IPS-18c (cell line): ENCODE results near the gene CMKLR1.

ENCODE experiments used
- H3K4me3 ChIP-seq: 2 replicates; pipeline ENCODE4 v1.7.0; 2013; ENCODE audit warnings: low read depth, mild to moderate bottlenecking, low read length, moderate library complexity; ENCODE audit not compliant: insufficient read depth
- H3K9me3 ChIP-seq: one replicate; pipeline ENCODE4 v1.6.1; 2013; ENCODE audit warnings: mild to moderate bottlenecking, low read length, moderate library complexity; ENCODE audit not compliant: control insufficient read depth, insufficient read depth

Gene CMKLR1

DNA sequence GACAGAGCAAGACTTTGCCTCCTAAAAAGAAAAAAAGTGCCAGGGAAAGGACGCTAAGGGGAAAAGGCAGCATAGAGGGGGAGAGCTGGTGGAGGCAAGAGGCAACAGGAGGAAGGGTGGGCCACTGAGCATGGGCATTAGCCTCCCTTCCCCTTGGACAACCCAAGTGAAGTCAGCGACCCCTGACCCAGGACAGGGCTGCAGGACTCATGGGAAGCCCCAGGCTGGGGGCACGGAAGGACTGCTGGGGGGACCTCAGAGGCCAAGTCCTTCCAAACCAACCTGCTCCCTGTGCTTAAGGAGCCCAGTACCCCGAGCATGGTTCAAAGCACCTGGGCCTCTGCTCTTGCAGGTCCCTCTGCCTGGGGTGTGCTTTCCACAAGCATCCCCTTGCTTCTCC, 27.5 kb downstream of the CMKLR1 start:
- Histone ChIP-seq H3K9me3 (no peaks in the 10 kb centered on the region), H3K4me3 (no peak overlapping the region)

- no peaks in the 10 kb centered on the region for H3K9me3 ChIP-seq
- no peak overlapping the region for H3K4me3 ChIP-seq
Observed at GRCh38 chr12:108310489-108310888, 28.6 kb downstream of the CMKLR1 start.

DNA sequence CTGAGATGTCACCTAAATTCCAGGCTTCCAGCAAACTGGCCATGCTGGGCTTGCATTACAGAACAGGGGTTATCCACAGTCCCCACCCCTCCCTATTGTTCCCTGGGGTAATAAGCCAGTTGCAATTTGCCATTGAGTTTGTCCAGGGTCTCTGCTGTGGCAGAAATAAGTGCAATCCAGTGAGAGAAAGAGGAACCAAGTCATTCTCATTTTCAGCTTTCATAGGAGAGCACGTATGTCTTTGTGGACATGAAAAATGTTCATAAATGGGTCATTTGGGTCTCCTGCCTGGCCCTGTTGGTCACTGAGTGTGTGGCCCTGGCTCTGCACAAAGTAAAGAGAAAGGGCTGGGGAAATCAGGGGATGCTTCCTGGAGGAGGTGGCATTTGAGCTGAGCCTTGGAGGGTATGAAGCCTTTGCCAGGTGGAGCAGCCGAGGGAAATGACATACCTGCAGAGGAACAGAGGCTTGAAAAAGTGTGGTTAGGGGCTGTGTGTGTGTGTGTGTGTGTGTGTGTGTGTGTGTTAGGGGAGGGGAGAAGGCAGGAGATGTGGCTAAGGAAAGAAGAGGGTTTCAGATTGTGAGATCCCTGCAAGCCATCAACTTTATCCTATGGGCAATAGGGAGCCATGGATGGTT, 29.3 kb downstream of the CMKLR1 start:
- H3K4me3 ChIP-seq: no peak overlapping the region
- H3K9me3 ChIP-seq: no peaks in the 10 kb centered on the region

GRCh38 chr12:108308395-108309085, 30.6 kb downstream of the CMKLR1 start:
- no peaks in the 10 kb centered on the region for H3K9me3 ChIP-seq
- no peak overlapping the region for H3K4me3 ChIP-seq

GRCh38 chr12:108307006-108307405, 32.1 kb downstream of the CMKLR1 start:
- no peaks in the 10 kb centered on the region for H3K9me3 ChIP-seq
- no peak overlapping the region for H3K4me3 ChIP-seq

- Histone ChIP-seq H3K4me3 (no peak overlapping the region), H3K9me3 (no peaks in the 10 kb centered on the region)
Observed at GRCh38 chr12:108306506-108306905, 32.6 kb downstream of the CMKLR1 start.

- Histone ChIP-seq H3K9me3 (no peaks in the 10 kb centered on the region), H3K4me3 (no peak overlapping the region)
Observed at GRCh38 chr12:108305991-108306501, 33.1 kb downstream of the CMKLR1 start.

- H3K9me3 ChIP-seq: no peaks in the 10 kb centered on the region
- H3K4me3 ChIP-seq: no peak overlapping the region
Observed at GRCh38 chr12:108305520-108305919, 33.6 kb downstream of the CMKLR1 start.

- no peaks in the 10 kb centered on the region for H3K9me3 ChIP-seq
- no peak overlapping the region for H3K4me3 ChIP-seq
Observed at GRCh38 chr12:108304633-108305032, 34.5 kb downstream of the CMKLR1 start.

- Histone ChIP-seq H3K4me3 (no peak overlapping the region), H3K9me3 (no peaks in the 10 kb centered on the region)
Observed at GRCh38 chr12:108303703-108304102, 35.4 kb downstream of the CMKLR1 start.

DNA sequence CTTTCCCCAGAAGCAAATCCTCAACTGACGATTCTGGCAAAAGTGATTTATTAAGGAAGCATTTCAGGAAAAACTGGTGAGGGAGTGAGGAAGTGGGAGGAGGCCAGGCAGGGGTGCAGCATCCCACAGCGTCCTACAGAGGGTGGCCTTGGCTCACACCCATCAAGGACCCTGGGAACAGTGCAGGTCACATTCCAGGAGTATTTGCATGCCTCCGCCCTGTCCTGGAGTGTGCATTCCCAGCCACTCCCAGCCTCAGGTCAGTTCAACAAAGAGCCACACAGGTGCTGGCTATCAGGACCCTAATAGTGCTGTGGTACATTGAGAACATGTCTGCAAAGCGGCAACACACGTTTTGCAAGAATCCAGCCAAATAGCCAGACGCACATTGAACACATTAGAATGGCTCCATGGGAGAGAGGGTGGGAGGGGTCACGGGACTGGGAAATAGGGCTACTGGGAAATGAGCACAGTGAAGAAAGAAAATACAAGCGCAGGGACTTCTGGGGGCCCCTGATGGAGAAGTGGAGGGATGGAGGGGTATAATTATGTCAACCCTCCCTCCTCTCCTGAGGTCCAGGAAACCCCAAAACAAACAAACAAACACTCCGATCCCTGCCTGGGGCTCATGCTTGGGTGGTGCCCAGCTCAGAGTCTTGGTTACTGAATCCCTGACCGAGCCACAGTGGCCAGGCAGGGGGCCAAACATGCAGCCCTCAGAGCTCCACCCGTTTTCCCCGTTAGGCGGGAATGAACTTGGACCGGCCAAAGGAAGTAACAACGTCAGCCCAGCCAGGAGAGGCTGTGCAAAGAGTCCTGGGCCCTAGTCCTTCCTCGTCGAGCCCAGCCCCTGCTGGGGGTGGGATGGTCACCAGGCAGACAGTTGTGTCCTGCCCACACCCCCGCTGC, 36.5 kb downstream of the CMKLR1 start:
- Histone ChIP-seq H3K9me3 (no peaks in the 10 kb centered on the region), H3K4me3 (no peak overlapping the region)

DNA sequence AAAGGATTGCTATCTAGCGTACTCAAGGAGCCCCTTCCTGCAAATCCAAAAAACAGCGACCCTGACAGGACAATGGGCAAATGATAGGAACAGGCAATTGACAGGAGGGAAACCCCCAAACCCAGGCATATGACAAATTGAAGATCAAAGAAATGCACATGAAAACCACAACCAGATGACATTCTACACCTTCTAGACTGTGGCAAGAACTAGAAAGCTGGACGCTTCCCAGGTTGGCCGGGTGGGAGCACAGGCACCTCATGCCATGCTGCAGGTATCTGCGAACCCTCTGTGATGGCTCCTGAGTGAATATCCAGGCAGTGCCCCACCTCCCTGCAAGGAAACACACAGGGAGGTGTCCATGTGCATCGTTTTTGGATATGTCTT, 37.1 kb downstream of the CMKLR1 start:
- Histone ChIP-seq H3K9me3 (no peaks in the 10 kb centered on the region), H3K4me3 (no peak overlapping the region)

- Histone ChIP-seq H3K9me3 (no peaks in the 10 kb centered on the region), H3K4me3 (no peak overlapping the region)
Observed at GRCh38 chr12:108301346-108301745, 37.8 kb downstream of the CMKLR1 start.

- H3K9me3 ChIP-seq: no peaks in the 10 kb centered on the region
- H3K4me3 ChIP-seq: no peak overlapping the region
Observed at GRCh38 chr12:108299980-108300696, 39.0 kb downstream of the CMKLR1 start.

GRCh38 chr12:108299516-108299915, 39.6 kb downstream of the CMKLR1 start:
- Histone ChIP-seq H3K4me3 (no peak overlapping the region), H3K9me3 (no peaks in the 10 kb centered on the region)

DNA sequence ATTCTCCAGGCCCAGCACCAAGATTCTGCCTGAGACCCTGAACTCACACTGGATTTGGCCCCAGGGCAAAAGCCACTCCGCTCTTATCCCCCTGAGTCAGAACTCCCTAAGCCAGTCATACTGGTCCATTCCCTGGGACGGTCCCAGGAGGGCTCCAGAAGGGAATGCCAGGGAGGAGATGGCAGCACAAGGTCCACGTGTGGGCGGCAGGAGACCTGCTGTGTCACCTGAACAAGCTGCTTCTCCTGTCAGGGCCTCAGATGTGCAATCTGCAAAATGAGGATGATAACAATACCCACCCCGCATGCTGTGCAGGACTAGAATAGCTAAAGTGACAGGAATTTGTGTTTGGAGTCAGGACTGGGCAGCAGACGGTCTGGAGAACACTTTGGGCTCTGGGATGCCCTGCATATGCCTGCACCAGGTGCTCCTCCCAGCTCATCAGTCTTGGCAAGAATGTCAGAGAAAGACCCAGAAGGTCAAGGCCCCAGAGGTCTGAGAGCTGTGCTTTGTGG, 40.3 kb downstream of the CMKLR1 start:
- Histone ChIP-seq H3K9me3 (no peaks in the 10 kb centered on the region), H3K4me3 (no peak overlapping the region)
